ENCODE data around the gene R3HDM4.

- no peak for TF ChIP-seq POLR2A (IDR thresholded peaks at IDR 0.05)
- TF ChIP-seq CTCF (IDR thresholded peaks at IDR 0.05): no peak
Measured at GRCh38 chr19:897442-898039, 15.5 kb downstream of the R3HDM4 start.

Measured in gastroesophageal sphincter (tissue), 3 donors.